ENCODE data around the gene ERICH6B. TPM values are rescaled to one million over a fixed set of nuclear protein-coding genes. Genes with fewer than 3 reads are reported as not detected.
A peak's percentile ranks its signal among the peaks of the same experiment; 100 is the strongest.

ERICH6B gene
- total RNA-seq, 5 donors from 2014 or later (not counting 1 experiment from before 2014, with no cell fraction given) = not detected

DNA sequence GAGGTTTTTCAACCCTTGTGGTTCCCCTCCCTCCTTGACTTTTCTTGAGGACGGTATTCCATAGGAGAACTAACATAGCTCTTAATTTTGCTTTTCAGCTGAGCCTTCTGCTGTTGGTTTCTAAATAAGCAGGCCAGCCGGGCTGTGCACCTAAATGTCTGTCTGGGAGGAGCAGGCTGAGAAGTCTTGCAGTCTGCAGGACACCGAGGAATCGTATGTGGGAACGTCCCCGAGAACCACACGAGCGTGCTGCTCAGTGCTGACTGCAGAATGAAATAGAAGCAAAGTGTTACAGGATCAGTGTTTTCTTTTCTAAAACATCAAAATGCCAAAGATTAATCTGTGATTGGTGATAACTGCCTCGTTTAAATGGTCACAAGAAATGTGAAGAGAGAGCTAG lies 80.9 kb downstream of the ERICH6B start:
- Histone ChIP-seq H3K27ac (ENCODE audit: low read length) (no peak overlapping the region), H3K9me3 (no peaks in the 10 kb centered on the region), H3K4me1 (ENCODE audit: control insufficient read depth in 1 of 2, extremely low read depth in 1 of 2, insufficient read depth in 2 of 2, low read length in 2 of 2) (no peaks in the 10 kb centered on the region), H3K36me3 (ENCODE audit: control insufficient read depth in 2 of 2, extremely low read depth in 1 of 2, insufficient read depth in 1 of 2, low read length in 1 of 2) (peaks cover 0 to 56% of the 10 kb centered on the region in 2 donors), H3K4me3 (ENCODE audit: control insufficient read depth in 1 of 2, extremely low read depth in 1 of 2, low read length in 1 of 2) (no peak overlapping the region), H3K27me3 (replicated peaks in 1 of 2; ENCODE audit: control insufficient read depth in 2 of 2, extremely low read depth in 1 of 2, insufficient read depth in 2 of 2, low read length in 1 of 2) (no peaks in the 10 kb centered on the region)
- WGBS (ENCODE audit: insufficient coverage) = 100% methylated on average over 1 of the region's 9 CpGs
- ATAC-seq (replicated peaks in 1 of 4) (no peak), DNase-seq (no peak)
- H3K27ac Mint-ChIP-seq = no peak overlapping the region
- no peaks in the 10 kb centered on the region for H3K27me3 Mint-ChIP-seq
- no peaks in the 10 kb centered on the region for H3K9me3 Mint-ChIP-seq
- H3K4me1 Mint-ChIP-seq = no peaks in the 10 kb centered on the region
- ChIA-PET POLR2A (no interaction called here), CTCF (no interaction called here)
- no peak overlapping the region for H3K4me3 Mint-ChIP-seq
- peaks cover 50% of the 10 kb centered on the region for H3K36me3 Mint-ChIP-seq

- Mint-ChIP-seq H3K9me3 (no peaks in the 10 kb centered on the region), H3K27ac (no peak overlapping the region), H3K36me3 (peaks cover 58% of the 10 kb centered on the region), H3K27me3 (no peaks in the 10 kb centered on the region), H3K4me1 (peaks cover 0 to 2% (median 0%) of the 10 kb centered on the region in 3 donors), H3K4me3 (no peak overlapping the region)
- Histone ChIP-seq H3K9me3 (no peaks in the 10 kb centered on the region), H3K27ac (ENCODE audit: low read length) (no peak overlapping the region), H3K36me3 (ENCODE audit: control insufficient read depth in 2 of 2, extremely low read depth in 1 of 2, insufficient read depth in 1 of 2, low read length in 1 of 2) (peaks cover 3 to 77% of the 10 kb centered on the region in 2 donors), H3K4me1 (ENCODE audit: control insufficient read depth in 1 of 2, extremely low read depth in 1 of 2, insufficient read depth in 2 of 2, low read length in 2 of 2) (no peaks in the 10 kb centered on the region), H3K27me3 (replicated peaks in 1 of 2; ENCODE audit: control insufficient read depth in 2 of 2, extremely low read depth in 1 of 2, insufficient read depth in 2 of 2, low read length in 1 of 2) (no peaks in the 10 kb centered on the region), H3K4me3 (ENCODE audit: control insufficient read depth in 1 of 2, extremely low read depth in 1 of 2, low read length in 1 of 2) (no peak overlapping the region)
- no CpG with 5 or more reads among the region's 3 CpGs for WGBS (ENCODE audit: insufficient coverage)
- ChIA-PET CTCF (interaction anchor here in 1 of 2 donors (0.7 kb wide), 1 partner anchor 792 kb away, joined by 3 read pairs; no protein-coding TSS in a partner anchor), POLR2A (no interaction called here)
- no peak for ATAC-seq (replicated peaks in 1 of 4)
- DNase-seq = no peak
Observed at GRCh38 chr13:45529758-45530157, 85.8 kb downstream of the ERICH6B start.

DNA sequence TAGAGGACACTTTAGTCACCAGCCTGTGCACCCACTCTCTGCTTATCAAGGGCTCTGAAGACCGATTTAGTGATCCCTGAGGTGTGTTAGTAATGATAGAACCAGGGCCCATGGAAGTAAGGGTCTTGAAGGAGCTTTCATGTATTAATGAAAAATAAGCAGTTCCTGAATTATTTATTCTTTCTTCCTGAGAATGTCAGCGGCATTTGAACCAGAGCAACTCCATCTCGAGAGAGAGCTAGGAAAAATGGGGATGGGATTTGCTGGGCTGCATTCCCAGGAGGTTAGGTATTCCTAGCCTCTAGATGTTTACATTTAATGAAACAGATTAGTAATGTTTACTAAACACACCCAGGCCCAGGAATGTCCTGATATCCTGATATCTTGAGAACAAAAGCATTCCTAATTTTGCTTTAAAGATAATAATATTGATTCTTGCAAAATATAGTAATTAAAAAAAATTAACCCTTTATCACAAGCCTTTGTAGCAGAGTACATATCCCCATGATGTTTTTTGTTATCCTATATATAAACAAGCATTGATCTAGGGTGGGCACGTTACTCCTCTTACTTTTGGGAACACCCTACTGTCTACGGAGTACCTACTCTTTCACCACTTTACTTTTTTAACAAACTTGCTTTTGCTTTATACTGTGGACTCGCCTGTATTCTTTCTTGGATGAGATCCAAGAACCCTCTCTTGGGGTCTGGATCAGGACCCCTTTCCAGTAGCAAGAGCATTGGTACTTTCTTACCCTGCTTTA lies 87.7 kb downstream of the ERICH6B start:
- ChIA-PET CTCF (no interaction called here), POLR2A (interaction anchor here in 1 of 2 donors (0.7 kb wide), 1 partner anchor 481 kb away, joined by 3 read pairs; no protein-coding TSS in a partner anchor)
- Histone ChIP-seq H3K27ac (ENCODE audit: low read length) (no peak overlapping the region), H3K27me3 (replicated peaks in 1 of 2; ENCODE audit: control insufficient read depth in 2 of 2, extremely low read depth in 1 of 2, insufficient read depth in 2 of 2, low read length in 1 of 2) (no peaks in the 10 kb centered on the region), H3K4me1 (ENCODE audit: control insufficient read depth in 1 of 2, extremely low read depth in 1 of 2, insufficient read depth in 2 of 2, low read length in 2 of 2) (no peaks in the 10 kb centered on the region), H3K36me3 (ENCODE audit: control insufficient read depth in 2 of 2, extremely low read depth in 1 of 2, insufficient read depth in 1 of 2, low read length in 1 of 2) (peaks cover 5 to 68% of the 10 kb centered on the region in 2 donors), H3K9me3 (no peaks in the 10 kb centered on the region), H3K4me3 (ENCODE audit: control insufficient read depth in 1 of 2, extremely low read depth in 1 of 2, low read length in 1 of 2) (no peak overlapping the region)
- Mint-ChIP-seq H3K4me1 (peaks cover 0 to 2% (median 0%) of the 10 kb centered on the region in 3 donors), H3K9me3 (no peaks in the 10 kb centered on the region), H3K27me3 (no peaks in the 10 kb centered on the region), H3K27ac (peak overlapping the region in 1 of 2 donors; percentile 40), H3K36me3 (peaks cover 48% of the 10 kb centered on the region), H3K4me3 (no peak overlapping the region)
- no peak for ATAC-seq (replicated peaks in 1 of 4)
- WGBS (ENCODE audit: insufficient coverage) = 100% methylated on average over 3 of the region's 6 CpGs
- no peak for DNase-seq

- H3K27ac ChIP-seq (ENCODE audit: low read length) = no peak overlapping the region
- peaks cover 9 to 70% of the 10 kb centered on the region in 2 donors for H3K36me3 ChIP-seq (ENCODE audit: control insufficient read depth in 2 of 2, extremely low read depth in 1 of 2, insufficient read depth in 1 of 2, low read length in 1 of 2)
- H3K4me3 ChIP-seq (ENCODE audit: control insufficient read depth in 1 of 2, extremely low read depth in 1 of 2, low read length in 1 of 2) = no peak overlapping the region
- H3K4me1 ChIP-seq (ENCODE audit: control insufficient read depth in 1 of 2, extremely low read depth in 1 of 2, insufficient read depth in 2 of 2, low read length in 2 of 2) = no peaks in the 10 kb centered on the region
- peak overlapping the region; percentile 8 to 20 for H3K27ac Mint-ChIP-seq
- H3K9me3 Mint-ChIP-seq = no peaks in the 10 kb centered on the region
- DNase-seq (no peak), ATAC-seq (replicated peaks in 1 of 4) (no peak)
- 100% methylated on average over 1 of the region's 2 CpGs for WGBS (ENCODE audit: insufficient coverage)
- ChIA-PET POLR2A (no interaction called here), CTCF (interaction anchor here in 1 of 2 donors (0.6 kb wide), 1 partner anchor 23 kb away, joined by 3 read pairs; no protein-coding TSS in a partner anchor)
- no peak overlapping the region for H3K4me3 Mint-ChIP-seq
- H3K27me3 ChIP-seq (replicated peaks in 1 of 2; ENCODE audit: control insufficient read depth in 2 of 2, extremely low read depth in 1 of 2, insufficient read depth in 2 of 2, low read length in 1 of 2) = no peaks in the 10 kb centered on the region
- peaks cover 2 to 12% (median 5%) of the 10 kb centered on the region in 3 donors for H3K4me1 Mint-ChIP-seq
- H3K9me3 ChIP-seq = no peaks in the 10 kb centered on the region
- H3K36me3 Mint-ChIP-seq = peaks cover 63% of the 10 kb centered on the region
- H3K27me3 Mint-ChIP-seq = no peaks in the 10 kb centered on the region
Observed at GRCh38 chr13:45522571-45522970, 93.0 kb downstream of the ERICH6B start.

DNA sequence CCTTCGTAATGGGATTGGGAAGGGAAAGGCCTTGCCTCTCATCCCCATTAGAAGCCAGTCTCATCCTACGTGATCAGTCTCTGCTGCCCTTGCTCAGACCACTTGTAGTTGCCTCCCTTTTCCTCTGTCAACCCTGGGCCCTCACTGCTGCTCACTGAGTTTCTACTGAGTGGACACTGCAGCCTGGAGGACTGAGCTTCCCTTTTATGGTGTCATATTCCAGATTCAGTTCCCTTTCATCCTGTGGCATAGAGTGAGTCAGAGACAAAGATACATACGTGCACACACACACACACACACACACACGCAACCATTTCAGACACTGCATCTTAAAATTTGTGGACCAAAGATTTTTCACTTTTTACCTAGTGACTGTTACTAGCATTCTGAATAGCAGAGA lies 94.2 kb downstream of the ERICH6B start:
- no peaks in the 10 kb centered on the region for H3K9me3 Mint-ChIP-seq
- no peaks in the 10 kb centered on the region for H3K4me1 ChIP-seq (ENCODE audit: control insufficient read depth in 1 of 2, extremely low read depth in 1 of 2, insufficient read depth in 2 of 2, low read length in 2 of 2)
- H3K9me3 ChIP-seq = no peaks in the 10 kb centered on the region
- H3K27me3 ChIP-seq (replicated peaks in 1 of 2; ENCODE audit: control insufficient read depth in 2 of 2, extremely low read depth in 1 of 2, insufficient read depth in 2 of 2, low read length in 1 of 2) = no peaks in the 10 kb centered on the region
- no peaks in the 10 kb centered on the region for H3K27me3 Mint-ChIP-seq
- H3K4me1 Mint-ChIP-seq = peaks cover 3 to 12% (median 5%) of the 10 kb centered on the region in 3 donors
- WGBS (ENCODE audit: insufficient coverage) = 93% methylated on average over 3 of the region's 4 CpGs
- DNase-seq (no peak), ATAC-seq (replicated peaks in 1 of 4) (no peak)
- peaks cover 9 to 70% of the 10 kb centered on the region in 2 donors for H3K36me3 ChIP-seq (ENCODE audit: control insufficient read depth in 2 of 2, extremely low read depth in 1 of 2, insufficient read depth in 1 of 2, low read length in 1 of 2)
- H3K4me3 ChIP-seq (ENCODE audit: control insufficient read depth in 1 of 2, extremely low read depth in 1 of 2, low read length in 1 of 2) = no peak overlapping the region
- ChIA-PET CTCF (interaction anchor here in 1 of 2 donors (0.6 kb wide), 1 partner anchor 617 kb away, joined by 4 read pairs; no protein-coding TSS in a partner anchor), POLR2A (interaction anchor here in 1 of 2 donors (0.6 kb wide), 1 partner anchor 759 kb away, joined by 4 read pairs; no protein-coding TSS in a partner anchor)
- no peak overlapping the region for H3K27ac ChIP-seq (ENCODE audit: low read length)
- H3K36me3 Mint-ChIP-seq = peaks cover 68% of the 10 kb centered on the region
- H3K4me3 Mint-ChIP-seq = no peak overlapping the region
- no peak overlapping the region for H3K27ac Mint-ChIP-seq

DNA sequence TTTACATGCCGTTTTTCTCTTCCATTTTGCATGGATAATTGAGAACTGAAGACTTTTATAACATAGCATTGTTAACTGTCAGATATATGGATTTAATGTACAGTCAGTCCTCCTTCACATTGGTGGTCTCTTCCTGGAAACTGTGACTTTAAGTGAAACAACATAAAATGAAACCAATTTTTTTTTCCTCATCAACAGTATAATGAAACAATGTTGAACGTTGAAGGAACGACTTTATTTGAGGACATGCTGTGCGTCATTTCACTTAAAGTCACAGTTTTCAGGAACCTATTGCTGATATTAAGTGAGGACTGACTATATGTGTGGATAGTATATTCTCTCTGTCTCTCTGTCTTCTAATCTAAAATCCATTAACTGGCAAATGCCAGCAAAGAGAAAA lies 96.0 kb downstream of the ERICH6B start:
- Mint-ChIP-seq H3K4me3 (no peak overlapping the region), H3K27me3 (no peaks in the 10 kb centered on the region), H3K4me1 (peaks cover 3 to 15% (median 5%) of the 10 kb centered on the region in 3 donors), H3K36me3 (peaks cover 64% of the 10 kb centered on the region), H3K27ac (no peak overlapping the region), H3K9me3 (no peaks in the 10 kb centered on the region)
- ATAC-seq (replicated peaks in 1 of 4) (no peak), DNase-seq (no peak)
- Histone ChIP-seq H3K27ac (ENCODE audit: low read length) (no peak overlapping the region), H3K9me3 (no peaks in the 10 kb centered on the region), H3K36me3 (ENCODE audit: control insufficient read depth in 2 of 2, extremely low read depth in 1 of 2, insufficient read depth in 1 of 2, low read length in 1 of 2) (peaks cover 3 to 70% of the 10 kb centered on the region in 2 donors), H3K4me1 (ENCODE audit: control insufficient read depth in 1 of 2, extremely low read depth in 1 of 2, insufficient read depth in 2 of 2, low read length in 2 of 2) (no peaks in the 10 kb centered on the region), H3K27me3 (replicated peaks in 1 of 2; ENCODE audit: control insufficient read depth in 2 of 2, extremely low read depth in 1 of 2, insufficient read depth in 2 of 2, low read length in 1 of 2) (no peaks in the 10 kb centered on the region), H3K4me3 (ENCODE audit: control insufficient read depth in 1 of 2, extremely low read depth in 1 of 2, low read length in 1 of 2) (no peak overlapping the region)
- ChIA-PET POLR2A (no interaction called here), CTCF (no interaction called here)
- WGBS (ENCODE audit: insufficient coverage) = no CpG with 5 or more reads among the region's 4 CpGs
